GM18909 (cell line): Measurements from ENCODE around the gene MACF1.
"Not testable (repeated sequence)": the region's sequence is repeated elsewhere in the genome, so short reads cannot be mapped to it uniquely, and the experiment has no call there.

ENCODE experiments used
- ATAC-seq: cut with Tn5 transposase; IDR thresholded peaks from one replicate; pipeline ENCODE4 v1.9.1; 2021; ENCODE audit warnings: mild to moderate bottlenecking; ENCODE audit not compliant: unreplicated experiment, poor library complexity

Gene MACF1

DNA sequence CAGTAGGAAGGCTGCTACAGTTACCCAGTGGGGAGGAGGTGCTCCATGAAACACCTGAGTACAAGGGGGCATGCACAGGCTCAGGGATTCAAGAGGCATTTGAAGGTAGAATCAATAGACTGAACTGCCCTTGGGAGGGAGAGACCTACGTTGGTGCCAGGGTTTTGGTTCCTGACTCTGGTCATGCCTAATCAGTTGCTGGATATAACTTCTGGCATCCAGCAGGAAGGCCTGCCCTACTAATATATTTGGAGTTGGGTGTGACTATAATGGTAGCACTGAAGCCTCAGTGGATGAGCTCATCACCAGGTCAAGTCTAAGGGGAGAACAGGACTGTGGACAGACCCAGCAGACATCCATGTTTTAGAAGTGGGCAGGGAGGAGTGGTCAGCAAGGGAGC lies 271.1 kb downstream of the MACF1 start:
- not testable (repeated sequence) for ATAC-seq

DNA sequence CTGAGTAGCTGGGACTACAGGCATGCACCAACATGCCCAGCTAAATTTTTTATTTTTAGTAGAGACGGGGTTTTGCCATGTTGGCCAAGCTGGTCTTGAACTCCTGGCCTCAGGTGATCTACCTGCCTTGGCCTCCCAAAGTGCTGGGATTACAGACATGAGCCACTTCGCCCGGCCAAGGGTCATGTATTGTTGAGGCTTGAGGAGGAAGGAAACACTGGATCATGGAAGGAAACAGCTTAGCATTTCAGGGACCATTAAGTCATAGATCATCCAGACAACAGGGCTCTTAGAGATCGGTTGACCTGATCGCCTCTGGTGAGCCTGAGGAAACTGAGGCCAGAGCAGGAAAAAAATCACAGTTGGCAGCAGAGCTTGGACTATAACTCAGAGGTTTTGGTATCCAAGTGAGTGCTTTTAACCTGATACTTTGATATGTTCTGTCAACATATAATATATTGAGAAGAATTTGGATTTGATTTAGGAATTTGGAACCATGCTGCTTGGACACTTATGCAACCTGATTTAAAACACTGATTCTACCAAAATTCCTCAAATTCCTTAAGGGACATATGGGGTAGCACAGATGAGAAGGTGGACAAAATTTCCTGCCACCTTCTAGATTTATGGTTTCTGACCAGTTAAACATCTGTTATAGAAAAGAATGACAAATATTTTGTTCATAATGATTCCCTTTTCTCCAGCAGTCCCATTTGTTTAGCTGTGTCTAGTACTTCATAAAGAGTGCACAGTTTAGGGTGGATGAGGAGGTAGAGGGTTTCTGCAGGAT lies 273.8 kb downstream of the MACF1 start:
- no peak for ATAC-seq

DNA sequence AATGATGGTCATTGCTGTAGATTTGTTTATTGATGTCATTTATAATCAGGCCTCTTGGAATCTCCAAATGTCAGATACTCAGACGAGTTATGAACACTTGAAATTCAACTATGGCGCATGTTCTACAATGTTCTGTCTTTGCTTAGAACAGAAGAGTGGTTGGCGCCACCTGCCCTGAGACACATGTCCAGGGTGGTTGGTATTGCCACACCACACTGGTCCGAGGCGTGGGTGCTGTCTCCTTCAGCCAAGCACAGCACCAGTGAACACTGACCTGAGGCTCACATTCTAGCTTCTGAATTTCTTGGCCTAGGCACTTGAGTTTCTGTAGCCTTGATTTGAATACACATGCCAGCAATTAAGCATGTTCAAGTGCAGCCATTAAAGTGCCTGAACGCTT lies 276.8 kb downstream of the MACF1 start:
- no peak for ATAC-seq

DNA sequence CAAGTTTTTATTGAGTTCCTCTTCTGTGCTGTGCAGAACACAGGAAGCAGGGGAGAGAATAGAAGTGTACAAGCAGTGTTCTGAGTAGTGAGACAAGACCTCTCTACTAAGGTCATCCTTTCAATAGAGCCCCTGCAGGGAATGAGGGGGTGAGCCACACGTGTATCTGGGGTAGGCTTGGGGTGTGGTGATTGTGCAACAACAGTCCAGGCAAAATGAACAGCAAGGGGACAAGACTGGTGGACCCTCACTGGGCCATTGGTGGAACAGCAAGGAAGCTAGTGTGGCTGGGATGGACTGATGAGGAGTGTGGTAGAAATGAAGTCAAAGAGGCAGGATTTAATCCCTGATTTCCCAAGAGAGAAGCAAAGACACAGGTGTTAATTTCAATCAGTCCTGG lies 278.8 kb downstream of the MACF1 start:
- ATAC-seq, result no peak

DNA sequence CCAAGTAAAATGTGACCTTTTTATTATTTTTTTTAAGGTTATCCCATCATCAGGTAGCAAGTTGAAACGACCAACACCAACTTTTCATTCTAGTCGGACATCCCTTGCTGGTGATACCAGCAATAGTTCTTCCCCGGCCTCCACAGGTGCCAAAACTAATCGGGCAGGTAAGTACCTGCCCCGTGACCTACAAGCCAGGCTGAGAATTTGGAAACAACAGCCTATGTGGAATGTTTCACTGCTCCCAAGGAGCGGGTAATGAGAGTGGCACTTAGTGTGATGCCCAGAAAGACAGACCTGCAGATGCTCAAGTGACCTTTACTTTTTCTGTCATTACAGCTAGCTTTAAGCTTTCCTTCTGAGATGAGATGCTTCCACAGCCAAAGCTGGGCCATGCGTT lies 280.1 kb downstream of the MACF1 start:
- ATAC-seq, result no peak

DNA sequence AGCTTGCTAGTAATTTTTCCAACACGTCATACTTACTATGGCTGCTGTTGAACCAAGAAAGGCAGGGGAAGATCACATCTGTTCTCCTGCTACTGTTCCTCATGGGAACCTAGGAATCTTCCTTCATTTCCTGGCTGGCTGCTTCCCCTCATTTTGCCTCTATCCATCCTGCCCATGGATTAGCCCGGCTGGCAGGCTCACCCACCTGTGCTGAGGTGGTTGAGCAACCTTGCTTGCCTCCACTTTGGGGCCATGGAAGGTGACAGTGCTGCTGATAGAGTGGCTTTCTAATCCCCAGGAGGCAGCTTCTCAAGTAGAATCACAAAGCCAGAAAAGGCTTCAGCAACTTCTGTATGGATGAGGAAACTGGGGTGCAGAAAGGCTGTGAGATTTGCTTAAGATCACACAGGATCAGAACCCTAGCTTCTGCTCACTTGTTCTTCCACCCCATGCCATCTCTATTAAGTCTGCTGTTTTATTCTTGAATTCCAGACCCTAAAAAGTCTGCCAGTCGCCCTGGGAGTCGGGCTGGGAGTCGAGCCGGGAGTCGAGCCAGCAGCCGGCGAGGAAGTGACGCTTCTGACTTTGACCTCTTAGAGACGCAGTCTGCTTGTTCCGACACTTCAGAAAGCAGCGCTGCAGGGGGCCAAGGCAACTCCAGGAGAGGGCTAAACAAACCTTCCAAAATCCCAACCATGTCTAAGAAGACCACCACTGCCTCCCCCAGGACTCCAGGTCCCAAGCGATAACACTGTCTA lies 280.7 kb downstream of the MACF1 start:
- no peak for ATAC-seq

DNA sequence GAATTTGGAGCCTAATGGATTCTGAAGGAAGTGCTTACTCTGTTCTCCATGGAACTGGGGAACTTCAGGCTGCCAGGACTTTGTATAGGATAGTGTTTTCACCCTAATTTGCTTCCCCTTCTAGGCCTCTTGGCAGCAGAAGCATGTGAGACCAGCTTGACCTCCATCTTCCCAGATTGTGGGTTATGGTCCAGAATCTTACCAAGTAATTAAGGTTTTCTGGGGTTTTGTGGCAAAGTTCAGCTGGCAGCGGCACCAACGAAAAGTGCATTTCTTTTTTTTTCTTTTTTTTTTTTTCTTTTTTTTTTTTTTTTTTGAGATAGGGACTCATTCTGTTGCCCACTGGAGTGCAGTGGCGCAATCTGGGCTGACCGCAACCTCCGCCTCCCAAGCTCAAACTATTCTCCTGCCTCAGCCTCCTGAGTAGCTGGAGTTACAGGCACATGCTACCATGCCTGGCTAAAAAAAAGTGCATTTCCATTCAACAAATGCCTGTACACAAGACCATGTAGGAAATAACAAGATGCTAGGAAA lies 283.6 kb downstream of the MACF1 start:
- ATAC-seq, result no peak

DNA sequence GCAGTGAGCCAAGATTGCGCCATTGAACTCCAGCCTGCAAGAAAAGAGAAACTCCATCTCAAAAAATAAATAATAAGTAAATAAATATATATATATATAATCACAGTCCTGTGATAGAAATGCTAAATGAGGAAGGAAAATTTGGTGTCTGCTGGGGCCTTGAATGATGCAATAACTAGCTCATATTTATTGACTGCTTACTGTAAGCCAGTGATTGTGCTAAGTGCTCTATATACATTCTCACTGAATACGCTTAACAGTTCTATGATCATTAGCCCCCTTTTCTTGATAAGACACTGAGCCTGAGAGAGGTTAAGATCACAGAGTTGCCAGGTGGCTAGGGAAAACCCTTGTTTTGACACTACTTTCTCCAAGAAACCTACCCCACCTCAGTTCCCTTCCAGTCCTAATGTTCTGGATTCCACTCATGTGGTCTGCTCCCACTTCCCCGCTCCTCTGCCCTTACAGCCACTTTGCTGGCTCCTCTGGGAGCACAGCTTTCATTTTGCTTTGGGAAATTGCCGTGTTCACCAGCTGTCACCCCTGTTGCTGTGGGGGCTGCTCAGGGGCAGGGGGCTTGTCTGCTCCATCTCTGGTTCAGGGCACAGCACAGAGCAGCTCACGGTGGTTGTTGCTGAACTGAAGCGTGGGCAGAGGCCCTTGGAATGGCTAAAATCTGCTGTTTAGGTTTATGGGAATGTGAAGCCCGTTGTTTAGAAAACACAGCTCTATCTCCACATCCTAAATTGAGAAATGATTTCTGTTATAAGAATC lies 284.5 kb downstream of the MACF1 start:
- ATAC-seq, result no peak

DNA sequence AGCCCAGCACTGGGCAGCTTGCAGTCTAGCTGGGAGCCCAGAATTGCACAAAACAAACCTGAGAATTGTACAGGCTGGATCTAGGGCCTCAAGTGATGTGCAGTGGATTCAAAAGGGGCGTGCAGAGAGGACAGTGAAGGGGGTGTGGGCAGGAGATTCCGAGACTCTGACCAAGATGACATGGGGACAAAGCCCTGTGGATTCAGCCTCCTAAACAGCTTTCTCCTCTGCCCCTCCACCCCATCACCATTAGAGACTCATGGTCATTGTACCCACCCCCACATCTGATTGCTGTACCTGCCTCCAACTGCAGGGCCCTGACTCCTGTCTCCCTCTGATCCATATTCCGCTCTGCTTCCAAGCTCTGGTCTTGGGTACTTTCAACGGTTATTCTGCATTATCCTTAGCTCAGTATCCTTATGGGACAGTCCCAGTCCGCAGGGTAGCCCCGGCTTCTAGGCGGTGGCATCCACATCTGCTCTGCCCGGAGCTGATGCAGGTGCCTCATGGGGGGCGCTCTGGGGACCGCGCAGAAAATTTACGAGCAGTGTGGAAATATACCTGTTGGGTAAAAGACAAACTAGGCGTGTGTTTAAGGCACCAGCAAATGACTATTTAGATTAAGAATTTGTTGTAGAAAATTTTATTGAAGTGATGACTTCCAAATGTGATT lies 285.2 kb downstream of the MACF1 start:
- no peak for ATAC-seq

DNA sequence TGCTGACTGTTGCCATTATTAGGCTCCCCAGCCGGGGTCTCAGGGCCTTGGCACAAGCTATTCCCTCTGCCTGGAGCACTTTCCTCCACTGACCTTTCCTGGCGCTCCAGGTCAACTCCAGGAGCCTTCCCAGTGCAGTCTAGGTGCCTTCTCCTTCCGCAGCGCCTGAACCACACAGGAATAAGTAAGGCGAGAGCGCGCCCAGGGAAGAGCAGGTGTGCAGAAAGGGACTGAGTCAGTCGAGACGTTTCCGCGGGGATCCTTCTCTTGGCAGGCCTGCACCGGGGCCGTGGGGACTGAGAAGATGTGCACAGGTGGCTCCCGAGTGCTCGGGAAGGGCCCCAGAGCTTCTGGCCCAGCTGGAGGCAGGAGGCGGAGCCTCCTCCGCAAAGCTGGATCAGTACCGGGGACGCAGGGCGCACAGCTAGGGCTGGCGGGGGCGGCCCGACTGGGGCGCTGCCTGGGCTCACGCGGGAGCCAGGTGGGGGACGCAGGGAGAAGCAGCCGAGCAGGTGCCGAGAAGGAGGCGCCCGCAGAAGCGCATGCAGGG lies 286.2 kb downstream of the MACF1 start:
- ATAC-seq, result peak; percentile 27

DNA sequence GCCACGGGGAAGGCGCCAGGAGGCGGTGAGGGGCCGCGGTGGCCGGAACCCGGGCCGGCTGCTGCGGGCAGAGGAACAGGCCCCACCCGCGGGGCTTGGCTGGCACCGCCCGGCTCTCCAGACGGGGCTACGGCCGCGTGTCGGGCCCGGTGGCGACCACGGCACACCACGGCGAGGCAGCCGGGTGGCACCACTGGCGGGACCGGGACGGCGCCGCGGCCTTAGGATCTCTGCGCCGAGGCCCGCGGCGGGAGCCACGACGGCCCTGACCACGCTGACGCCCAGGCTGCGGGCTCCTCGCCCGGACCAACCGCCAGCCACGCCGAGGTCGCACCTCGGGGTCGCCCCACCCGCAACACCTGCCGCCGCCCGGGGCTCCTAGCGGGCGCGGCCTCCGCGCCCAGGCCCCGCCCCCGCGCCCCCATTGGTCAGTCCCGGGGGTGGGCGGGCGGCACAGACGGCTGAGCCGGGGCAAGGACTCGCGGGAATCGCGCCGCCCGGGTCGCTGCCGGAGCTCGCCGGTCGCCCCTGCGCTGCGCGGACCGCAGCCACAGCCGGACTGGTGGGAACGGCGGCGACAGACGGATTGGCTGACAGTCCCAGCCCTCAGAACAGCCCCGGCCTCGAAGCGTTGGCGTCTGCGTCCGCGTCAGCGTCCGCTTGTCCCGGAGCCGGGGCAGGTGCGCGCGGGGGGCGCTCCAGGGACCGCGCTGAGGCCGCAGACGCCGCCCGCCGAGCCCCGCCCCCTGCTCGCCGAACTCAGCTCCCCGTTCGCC lies 286.8 kb downstream of the MACF1 start, which contains the start of gene BMP8A:
Gene BMP8A, plus strand, starts transcription at position 491 of the 776 bp plus-strand sequence. CDS start 356 bp downstream, outside the sequence.
- ATAC-seq, result peak; percentile 78

DNA sequence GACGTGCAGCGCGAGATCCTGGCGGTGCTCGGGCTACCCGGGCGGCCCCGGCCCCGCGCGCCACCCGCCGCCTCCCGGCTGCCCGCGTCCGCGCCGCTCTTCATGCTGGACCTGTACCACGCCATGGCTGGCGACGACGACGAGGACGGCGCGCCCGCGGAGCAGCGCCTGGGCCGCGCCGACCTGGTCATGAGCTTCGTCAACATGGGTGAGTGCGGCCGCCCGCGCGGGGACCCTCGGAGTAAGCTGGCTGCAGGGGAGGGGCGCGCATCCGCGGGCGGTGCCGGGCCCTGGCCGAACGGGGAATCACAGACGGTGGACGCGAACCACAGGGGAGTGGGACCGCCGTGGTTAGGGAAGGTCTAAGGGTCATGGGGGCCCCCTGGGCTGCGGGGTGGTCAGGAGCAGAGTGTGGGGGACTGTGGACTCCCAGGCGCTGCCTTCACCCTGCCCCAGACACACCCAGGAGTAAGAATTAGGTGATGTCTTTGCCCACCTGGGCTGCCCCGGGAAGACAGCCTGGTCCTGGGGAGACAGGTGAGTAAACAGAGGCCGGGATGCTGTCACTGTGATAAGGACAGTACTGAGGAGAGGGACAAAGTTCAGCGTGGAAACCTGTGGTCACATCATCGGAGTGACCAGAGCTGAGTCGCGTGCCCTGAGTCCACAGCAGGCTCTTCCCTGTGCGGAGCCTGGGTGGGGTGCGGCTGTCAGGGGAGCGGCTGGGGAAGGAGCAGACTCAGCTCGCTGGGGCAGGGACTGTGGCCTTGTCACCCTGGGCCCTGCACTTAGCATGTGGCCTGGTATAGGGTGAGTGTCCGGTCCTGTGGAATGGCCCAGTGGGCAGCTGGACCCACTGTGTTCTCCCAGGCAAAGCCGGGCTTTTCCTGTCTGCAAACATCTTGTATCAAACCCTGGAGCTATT lies 287.9 kb downstream of the MACF1 start:
- ATAC-seq, result not testable (repeated sequence)

DNA sequence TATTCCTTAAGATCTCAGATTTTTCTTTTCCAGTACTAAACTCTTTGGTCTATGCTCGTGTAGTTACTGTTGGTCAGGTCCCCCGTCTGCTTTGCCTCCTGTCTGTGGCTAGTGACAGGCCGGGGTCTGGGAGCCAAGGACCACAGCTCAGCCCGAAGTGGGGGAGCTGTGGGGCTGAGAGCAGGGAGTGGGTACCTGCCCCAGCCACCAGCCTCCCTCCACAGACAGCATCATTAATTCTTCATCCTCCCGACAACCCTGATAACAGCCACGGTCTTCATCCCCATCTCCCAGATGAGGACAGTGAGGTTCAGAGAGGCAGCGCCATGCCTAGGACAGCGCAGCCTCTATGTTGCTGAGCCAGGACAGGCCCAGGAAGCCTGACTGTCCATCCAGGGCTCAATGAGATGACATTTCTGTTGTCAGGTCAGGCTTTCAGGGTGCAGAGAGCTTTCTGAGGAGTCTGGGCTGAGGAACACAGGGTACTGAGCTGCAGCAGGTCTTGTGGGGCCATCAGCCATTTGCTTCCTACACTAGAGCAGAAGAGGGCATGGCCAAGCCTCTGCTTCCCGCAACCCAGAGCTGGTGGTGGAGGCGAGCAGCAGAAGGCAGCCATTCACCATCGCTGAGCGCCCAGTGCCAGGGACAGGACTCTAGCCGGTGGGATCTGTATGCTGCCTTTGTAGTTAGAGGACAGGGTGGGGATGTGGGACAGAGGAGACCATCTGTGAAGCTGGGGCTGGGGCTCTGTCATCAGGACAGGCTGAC lies 288.7 kb downstream of the MACF1 start:
- not testable (repeated sequence) for ATAC-seq

DNA sequence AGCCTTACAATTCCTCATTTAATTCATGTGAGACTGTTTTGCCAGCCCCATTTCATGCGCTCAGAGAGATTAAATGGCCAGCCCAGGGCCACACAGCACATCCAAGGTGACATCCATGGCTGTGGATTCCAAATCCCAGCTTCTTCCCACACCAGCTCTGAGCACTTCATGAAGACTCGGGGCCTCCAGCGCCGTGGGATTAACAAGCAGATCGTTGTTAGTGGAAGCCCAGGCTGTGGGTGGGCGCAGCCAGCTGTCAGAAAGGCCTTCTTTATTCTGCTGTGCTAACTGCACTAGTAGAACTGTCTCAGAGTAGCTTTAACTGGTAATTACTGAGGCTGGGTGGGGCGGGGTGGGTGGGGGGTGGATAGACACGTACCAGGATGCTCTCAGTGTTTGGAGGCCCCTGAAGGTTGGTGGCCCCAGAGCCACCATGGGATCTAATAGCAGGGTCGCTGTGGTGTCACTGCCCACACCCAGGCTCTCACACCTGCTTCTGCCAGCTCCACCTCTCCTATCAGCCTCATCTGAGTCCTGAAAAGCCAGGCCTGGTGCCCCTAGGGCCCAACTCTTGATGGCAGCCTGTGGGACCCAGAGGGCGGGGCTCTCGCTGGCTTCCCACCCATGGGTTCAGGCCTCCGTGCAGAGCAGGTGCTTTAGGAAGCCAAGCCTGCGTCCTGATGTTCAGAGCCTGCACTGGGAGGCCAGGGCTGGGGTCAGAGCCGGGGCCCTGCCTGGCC lies 290.3 kb downstream of the MACF1 start:
- no peak for ATAC-seq

DNA sequence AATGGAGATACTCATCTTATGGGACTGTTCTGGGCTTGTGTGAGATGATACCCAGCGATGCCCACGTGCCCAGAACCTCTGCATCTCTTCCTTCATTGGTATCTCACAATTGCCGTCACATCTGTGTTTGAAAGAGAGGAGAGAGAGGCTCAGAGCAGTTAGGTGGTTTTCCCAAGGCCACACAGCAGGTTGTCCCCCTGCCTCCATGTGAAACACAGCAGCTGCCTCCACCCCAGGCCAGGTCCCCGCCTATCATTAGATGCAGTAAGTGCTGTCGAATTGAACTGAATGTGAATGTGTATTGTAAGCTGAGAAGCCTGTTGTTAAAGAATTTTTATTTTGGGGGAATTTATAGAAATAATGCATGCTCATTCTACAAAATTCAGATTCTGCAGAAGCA lies 292.0 kb downstream of the MACF1 start:
- ATAC-seq, result not testable (repeated sequence)

DNA sequence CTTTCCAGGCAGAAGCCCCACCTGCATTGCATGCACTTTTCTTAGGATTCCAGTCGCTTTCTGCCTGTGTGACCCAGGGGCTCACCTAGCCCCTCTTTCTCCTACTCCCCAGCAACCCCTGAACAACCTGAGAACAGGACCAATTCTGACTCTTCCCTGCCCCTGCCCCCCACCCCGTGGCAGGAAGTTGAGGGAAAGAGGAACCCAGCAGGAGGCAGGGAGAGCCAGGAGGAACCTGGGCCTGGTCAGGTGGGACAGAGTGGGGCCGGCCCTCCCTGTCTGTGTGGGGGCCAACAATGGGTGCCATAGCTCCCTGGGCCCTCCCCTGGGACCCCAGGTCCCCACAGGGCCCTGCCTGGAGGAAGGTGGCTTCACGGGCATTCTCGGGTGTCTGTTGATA lies 293.1 kb downstream of the MACF1 start:
- ATAC-seq, result no peak
